OCI-LY1 (cell line): ENCODE data around the gene SIAE.

Experiments
- H2AFZ ChIP-seq: fragments of 200-600 bp; sonication (generic), shearing (Covaris generic); 2 replicates; pipeline ENCODE4 v1.6.0; 2014; ENCODE audit warnings: antibody characterized with exemption, mild to moderate bottlenecking, low read length
- H3F3A ChIP-seq: fragments of 200-600 bp; sonication (generic), shearing (Covaris generic); 2 replicates; pipeline ENCODE4 v1.6.0; 2014; ENCODE audit warnings: mild to moderate bottlenecking, antibody characterized with exemption, low read length, moderate library complexity; ENCODE audit not compliant: insufficient read depth
- H3K27ac ChIP-seq: fragments of 200-600 bp; sonication (generic); 2 replicates; pipeline ENCODE4 v1.5.1; 2014; ENCODE audit warnings: low read length, mixed run types, mild to moderate bottlenecking, low read depth; ENCODE audit not compliant: poor library complexity, severe bottlenecking
- H3K27me3 ChIP-seq: fragments of 200-600 bp; sonication (generic); 2 replicates; pipeline ENCODE4 v1.6.0; 2014; ENCODE audit warnings: antibody characterized with exemption, mild to moderate bottlenecking, low read length, moderate library complexity; ENCODE audit not compliant: insufficient read depth
- H3K36me3 ChIP-seq: fragments of 200-600 bp; sonication (generic); 2 replicates; pipeline ENCODE4 v1.6.1; 2014; ENCODE audit warnings: mild to moderate bottlenecking, antibody characterized with exemption, low read length, moderate library complexity, mixed read lengths; ENCODE audit not compliant: insufficient read depth
- H3K4me1 ChIP-seq: fragments of 200-600 bp; sonication (generic); 2 replicates; pipeline ENCODE4 v1.5.1; 2014; ENCODE audit warnings: mild to moderate bottlenecking, low read length, moderate library complexity; ENCODE audit not compliant: insufficient read depth, severe bottlenecking
- H3K4me2 ChIP-seq: fragments of 200-600 bp; sonication (generic), shearing (Covaris generic); 2 replicates; pipeline ENCODE4 v1.6.1; 2014; ENCODE audit warnings: low read length
- H3K4me3 ChIP-seq: fragments of 200-600 bp; sonication (generic); 2 replicates; pipeline ENCODE4 v1.5.1; 2014; ENCODE audit warnings: low read length, low read depth, mild to moderate bottlenecking, mixed read lengths; ENCODE audit not compliant: poor library complexity, severe bottlenecking
- H3K79me2 ChIP-seq: fragments of 200-600 bp; shearing (Covaris generic); 2 replicates; pipeline ENCODE4 v1.6.1; 2016; ENCODE audit warnings: mixed run types, low read length, mixed read lengths; ENCODE audit not compliant: insufficient read depth
- H3K9ac ChIP-seq: fragments of 200-600 bp; sonication (generic), shearing (Covaris generic); 2 replicates; pipeline ENCODE4 v1.6.1; 2014; ENCODE audit warnings: mild to moderate bottlenecking, low read length, mixed read lengths
- H3K9me2 ChIP-seq: fragments of 200-600 bp; sonication (generic), shearing (Covaris generic); 2 replicates; pipeline ENCODE4 v1.6.1; 2014; ENCODE audit warnings: low read depth, mild to moderate bottlenecking, low read length, mixed read lengths
- H3K9me3 ChIP-seq: fragments of 200-600 bp; shearing (Covaris generic); 2 replicates; pipeline ENCODE4 v1.6.1; 2014; ENCODE audit warnings: low read length, mixed read lengths
- H4K20me1 ChIP-seq: fragments of 200-600 bp; sonication (generic), shearing (Covaris generic); 2 replicates; pipeline ENCODE4 v1.6.0; 2016; ENCODE audit warnings: mild to moderate bottlenecking, low read length; ENCODE audit not compliant: insufficient read depth
- CTCF ChIP-seq: fragments of 200-600 bp; sonication (generic), shearing (Covaris generic); IDR thresholded peaks from 2 replicates; pipeline ENCODE4 v1.5.1; 2017; ENCODE audit warnings: mild to moderate bottlenecking, antibody characterized with exemption, low read length, moderate library complexity, mixed read lengths
- EZH2 ChIP-seq: fragments of 200-600 bp; sonication (generic), shearing (Covaris generic); IDR thresholded peaks from 2 replicates; pipeline ENCODE4 v1.8.0; 2017; ENCODE audit warnings: borderline replicate concordance, mixed run types, mild to moderate bottlenecking, antibody characterized with exemption, low read length, moderate library complexity, mixed read lengths

SIAE gene

GRCh38 chr11:124667601-124668000 lies 5.9 kb downstream of the SIAE start:
- no peaks in the 10 kb centered on the region for H4K20me1 ChIP-seq
- no peaks in the 10 kb centered on the region for H3F3A ChIP-seq
- no peak overlapping the region for H3K4me3 ChIP-seq
- H3K4me1 ChIP-seq: no peaks in the 10 kb centered on the region
- no peak overlapping the region for H3K9ac ChIP-seq
- no peaks in the 10 kb centered on the region for H3K9me3 ChIP-seq
- H2AFZ ChIP-seq: no peak overlapping the region
- H3K27ac ChIP-seq: no peak overlapping the region
- no peak overlapping the region for H3K4me2 ChIP-seq
- H3K27me3 ChIP-seq: no peaks in the 10 kb centered on the region
- no peaks in the 10 kb centered on the region for H3K36me3 ChIP-seq
- H3K9me2 ChIP-seq: no peaks in the 10 kb centered on the region
- TF ChIP-seq CTCF (no peak), EZH2 (no peak)
- H3K79me2 ChIP-seq: no peaks in the 10 kb centered on the region

GRCh38 chr11:124663861-124664260 lies 9.7 kb downstream of the SIAE start:
- H3K27me3 ChIP-seq: no peaks in the 10 kb centered on the region
- no peaks in the 10 kb centered on the region for H4K20me1 ChIP-seq
- TF ChIP-seq EZH2 (no peak), CTCF (no peak)
- H3K36me3 ChIP-seq: no peaks in the 10 kb centered on the region
- H3K4me2 ChIP-seq: no peak overlapping the region
- H3K4me1 ChIP-seq: no peaks in the 10 kb centered on the region
- no peaks in the 10 kb centered on the region for H3F3A ChIP-seq
- no peak overlapping the region for H3K9ac ChIP-seq
- H3K4me3 ChIP-seq: no peak overlapping the region
- H3K79me2 ChIP-seq: no peaks in the 10 kb centered on the region
- H3K27ac ChIP-seq: no peak overlapping the region
- H3K9me3 ChIP-seq: no peaks in the 10 kb centered on the region
- H3K9me2 ChIP-seq: no peaks in the 10 kb centered on the region
- no peak overlapping the region for H2AFZ ChIP-seq

GRCh38 chr11:124662106-124662505 lies 11.4 kb downstream of the SIAE start:
- no peaks in the 10 kb centered on the region for H3K4me1 ChIP-seq
- H3K79me2 ChIP-seq: no peaks in the 10 kb centered on the region
- H3K4me2 ChIP-seq: no peak overlapping the region
- no peaks in the 10 kb centered on the region for H4K20me1 ChIP-seq
- TF ChIP-seq EZH2 (no peak), CTCF (no peak)
- H3F3A ChIP-seq: no peaks in the 10 kb centered on the region
- H2AFZ ChIP-seq: no peak overlapping the region
- no peaks in the 10 kb centered on the region for H3K9me2 ChIP-seq
- H3K9me3 ChIP-seq: no peaks in the 10 kb centered on the region
- H3K4me3 ChIP-seq: no peak overlapping the region
- no peaks in the 10 kb centered on the region for H3K27me3 ChIP-seq
- H3K36me3 ChIP-seq: no peaks in the 10 kb centered on the region
- H3K9ac ChIP-seq: no peak overlapping the region
- no peak overlapping the region for H3K27ac ChIP-seq
